NCI-H2227 treated with DMSO at 0.1 percent for 48 hours (cell line): ENCODE data around the gene AGMO.

ENCODE experiments used
- DNase-seq: peaks from one replicate; lab custom pipeline; 2025; lab: John Stamatoyannopoulos, UW

AGMO gene

GRCh38 chr7:15498465-15498864 is 63.4 kb downstream of the AGMO start:
- no peak for DNase-seq

GRCh38 chr7:15495170-15495569 is 66.6 kb downstream of the AGMO start:
- no peak for DNase-seq

GRCh38 chr7:15494711-15495110 is 67.1 kb downstream of the AGMO start:
- no peak for DNase-seq

GRCh38 chr7:15491361-15491760 is 70.5 kb downstream of the AGMO start:
- DNase-seq, result no peak

- no peak for DNase-seq
Observed at GRCh38 chr7:15490291-15490690, 71.5 kb downstream of the AGMO start.

GRCh38 chr7:15489861-15490260 is 72.0 kb downstream of the AGMO start:
- no peak for DNase-seq

- no peak for DNase-seq
Observed at GRCh38 chr7:15489383-15489782, 72.4 kb downstream of the AGMO start.

- no peak for DNase-seq
Observed at GRCh38 chr7:15488401-15488800, 73.4 kb downstream of the AGMO start.

GRCh38 chr7:15487896-15488295 is 73.9 kb downstream of the AGMO start:
- DNase-seq, result no peak

- no peak for DNase-seq
Observed at GRCh38 chr7:15485998-15486397, 75.8 kb downstream of the AGMO start.

GRCh38 chr7:15485431-15485830 is 76.4 kb downstream of the AGMO start:
- DNase-seq, result no peak

GRCh38 chr7:15481132-15481531 is 80.7 kb downstream of the AGMO start:
- DNase-seq, result no peak

GRCh38 chr7:15478401-15478800 is 83.4 kb downstream of the AGMO start:
- no peak for DNase-seq

- no peak for DNase-seq
Observed at GRCh38 chr7:15476531-15476918, 85.3 kb downstream of the AGMO start.

GRCh38 chr7:15475808-15476530 is 85.8 kb downstream of the AGMO start:
- DNase-seq, result no peak

GRCh38 chr7:15471669-15471950 is 90.2 kb downstream of the AGMO start:
- DNase-seq, result no peak

GRCh38 chr7:15470825-15471668 is 90.8 kb downstream of the AGMO start:
- DNase-seq, result no peak

- no peak for DNase-seq
Observed at GRCh38 chr7:15464667-15465121, 97.1 kb downstream of the AGMO start.

- DNase-seq, result no peak
Observed at GRCh38 chr7:15463801-15464666, 97.8 kb downstream of the AGMO start.

- DNase-seq, result no peak
Observed at GRCh38 chr7:15462721-15463389, 99.0 kb downstream of the AGMO start.

GRCh38 chr7:15461576-15461975 is 100.2 kb downstream of the AGMO start:
- DNase-seq, result no peak

GRCh38 chr7:15459018-15459615 is 102.7 kb downstream of the AGMO start:
- DNase-seq, result no peak
